Measurements from ENCODE around the gene LMX1B. TPM values are rescaled to one million over a fixed set of nuclear protein-coding genes. Genes with fewer than 3 reads are reported as not detected.

The LMX1B gene
- polyA plus RNA-seq, 1 experiment = not detected

DNA sequence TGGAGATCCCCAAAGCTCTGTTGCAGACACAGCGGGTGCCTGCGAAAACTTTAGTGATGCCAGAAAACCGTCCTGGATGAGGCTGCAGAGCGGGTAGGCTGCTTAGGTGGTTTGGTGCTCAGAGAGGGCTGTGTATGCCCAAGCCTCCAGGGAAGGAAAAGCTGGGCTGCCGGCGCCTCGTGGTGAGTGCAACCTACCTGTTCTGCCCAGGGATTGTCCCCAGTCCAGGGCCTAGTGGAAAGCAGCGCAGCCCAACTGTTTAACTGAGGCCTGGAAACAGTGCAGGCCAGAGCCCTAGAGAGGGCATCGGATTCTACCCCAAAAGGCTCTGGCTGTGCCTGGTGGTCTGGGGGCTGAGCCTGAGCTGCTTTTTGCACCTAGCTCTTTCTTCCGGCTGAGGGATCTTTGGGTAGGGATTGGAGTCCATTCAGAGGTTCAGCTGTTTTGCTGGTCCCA lies 2.8 kb downstream of the LMX1B start:
- TF ChIP-seq CTCF (IDR thresholded peaks at IDR 0.05; ENCODE audit: low read depth, low read length) = no peak

DNA sequence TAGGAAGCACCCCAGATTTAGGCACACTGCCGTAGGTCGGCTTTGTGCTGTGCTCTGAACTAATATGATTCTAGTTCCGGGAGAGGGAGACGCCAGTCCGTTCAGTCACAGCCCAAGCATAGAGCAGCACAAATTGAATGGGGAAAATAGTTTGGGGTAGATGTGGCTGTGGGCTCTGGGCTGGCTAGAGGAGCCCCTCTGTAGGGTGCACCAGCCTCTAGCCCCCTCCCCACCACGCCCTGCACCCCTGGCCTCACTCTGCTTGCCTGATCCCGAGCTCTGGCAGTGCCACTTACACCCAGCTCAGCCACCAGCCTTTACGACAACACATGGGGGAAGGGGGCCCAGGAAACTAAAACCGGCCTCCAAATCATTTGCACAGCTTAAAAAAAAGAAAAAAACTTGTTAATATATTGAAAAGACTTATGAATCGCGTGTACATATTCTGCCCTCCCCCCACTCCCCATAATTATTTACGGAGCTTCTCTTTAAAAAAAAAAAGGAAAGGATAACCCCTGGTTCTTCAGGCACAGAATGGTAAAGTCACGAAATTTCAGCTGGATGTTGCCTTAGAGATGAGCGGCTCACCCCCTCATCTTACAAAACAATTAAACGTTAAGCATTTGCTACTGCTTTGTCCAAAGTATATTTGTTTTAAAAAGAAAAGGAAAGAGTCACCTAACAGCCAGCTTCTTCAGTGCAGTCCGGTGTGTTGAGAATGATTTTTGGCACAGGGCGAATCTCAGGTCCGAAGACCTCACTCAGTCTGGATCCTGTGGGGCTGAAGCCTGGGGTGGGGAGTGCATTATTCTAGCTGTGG lies 3.5 kb downstream of the LMX1B start:
- DNase-seq (ENCODE audit: low read depth, low spot score) = no peak

More for the DNA sequence above, 2.8 kb downstream of the LMX1B start:
- ChIA-PET POLR2A (no interaction called here), CTCF (no interaction called here)
- DNase-seq (ENCODE audit: low read depth, low spot score) = no peak
- peaks cover 82% of the 10 kb centered on the region for H3K27me3 ChIP-seq (ENCODE audit: control insufficient read depth, insufficient read depth, low read length)
- peaks cover 4% of the 10 kb centered on the region; the same call in 1 of the 2 replicates for H3K9me3 ChIP-seq (ENCODE audit: control insufficient read depth, insufficient read depth, low read length)
- no peak overlapping the region for H3K4me3 ChIP-seq (ENCODE audit: low read depth, low read length)
- no peak overlapping the region for H3K27ac ChIP-seq (ENCODE audit: low read depth, low read length)

GRCh38 chr9:126617823-126618165 lies 4.1 kb downstream of the LMX1B start:
- Histone ChIP-seq H3K9me3 (ENCODE audit: control insufficient read depth, insufficient read depth, low read length) (peaks cover 4% of the 10 kb centered on the region; the same call in 1 of the 2 replicates), H3K4me3 (ENCODE audit: low read depth, low read length) (no peak overlapping the region), H3K27ac (ENCODE audit: low read depth, low read length) (no peak overlapping the region), H3K27me3 (ENCODE audit: control insufficient read depth, insufficient read depth, low read length) (peaks cover 84% of the 10 kb centered on the region)
- no peak for TF ChIP-seq CTCF (IDR thresholded peaks at IDR 0.05; ENCODE audit: low read depth, low read length)
- CTCF ChIA-PET = interaction anchor here (0.7 kb wide), 1 partner anchor 60 kb away, joined by 4 read pairs; no protein-coding TSS in a partner anchor
- POLR2A ChIA-PET = no interaction called here
- no peak for DNase-seq (ENCODE audit: low read depth, low spot score)

More for the DNA sequence above, 3.5 kb downstream of the LMX1B start:
- TF ChIP-seq CTCF (IDR thresholded peaks at IDR 0.05; ENCODE audit: low read depth, low read length) = no peak
- POLR2A ChIA-PET = no interaction called here
- no peak overlapping the region for H3K4me3 ChIP-seq (ENCODE audit: low read depth, low read length)
- H3K9me3 ChIP-seq (ENCODE audit: control insufficient read depth, insufficient read depth, low read length) = peaks cover 4% of the 10 kb centered on the region; the same call in 1 of the 2 replicates
- peaks cover 83% of the 10 kb centered on the region for H3K27me3 ChIP-seq (ENCODE audit: control insufficient read depth, insufficient read depth, low read length)
- CTCF ChIA-PET = interaction anchor here (0.7 kb wide), 2 partner anchors 18 to 59 kb away, joined by 4 to 5 read pairs; no protein-coding TSS in a partner anchor
- no peak overlapping the region for H3K27ac ChIP-seq (ENCODE audit: low read depth, low read length)

DNA sequence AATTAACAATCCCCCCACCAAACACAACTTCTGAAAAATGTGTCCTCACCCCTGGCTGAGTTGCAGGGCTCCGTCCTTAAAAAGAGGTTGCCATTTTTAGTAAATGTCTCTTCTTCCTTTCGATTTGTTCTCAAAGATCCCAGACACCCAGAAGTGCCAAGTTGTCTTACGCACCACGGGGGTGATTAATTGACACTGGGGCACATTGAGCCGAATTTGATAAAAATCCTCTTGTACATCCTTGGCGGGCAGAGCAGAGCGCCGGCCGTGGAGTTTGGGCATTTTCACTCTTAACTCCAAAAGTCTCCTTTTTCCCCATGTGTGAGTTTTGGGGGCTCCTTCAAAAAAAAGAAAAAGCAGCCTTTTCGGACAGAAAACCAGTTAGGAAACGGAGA lies 4.5 kb downstream of the LMX1B start:
- POLR2A ChIA-PET = no interaction called here
- H3K27me3 ChIP-seq (ENCODE audit: control insufficient read depth, insufficient read depth, low read length) = peaks cover 85% of the 10 kb centered on the region

More for the DNA sequence above, 4.5 kb downstream of the LMX1B start:
- no peak for DNase-seq (ENCODE audit: low read depth, low spot score)
- CTCF ChIA-PET = no interaction called here
- no peak for TF ChIP-seq CTCF (IDR thresholded peaks at IDR 0.05; ENCODE audit: low read depth, low read length)
- no peak overlapping the region for H3K27ac ChIP-seq (ENCODE audit: low read depth, low read length)
- H3K4me3 ChIP-seq (ENCODE audit: low read depth, low read length) = no peak overlapping the region
- peaks cover 4% of the 10 kb centered on the region; the same call in 1 of the 2 replicates for H3K9me3 ChIP-seq (ENCODE audit: control insufficient read depth, insufficient read depth, low read length)
